HepG2 (cell line): ENCODE data around the gene SPG7. TPM values are rescaled to one million over a fixed set of nuclear protein-coding genes. Genes with fewer than 3 reads are reported as not detected.

Experiments used
- CBX2 ChIP-seq, 2 experiments: fragments of 200-600 bp in 1 of 2; sonication (generic); formaldehyde crosslinking in 1 of 2; IDR thresholded peaks; 2 replicates each; pipeline versions ENCODE4 v1.7.0 to v1.8.1; 2018 to 2022; ENCODE audit warnings: low read depth in 2 of 2, low read length in 1 of 2, mild to moderate bottlenecking in 1 of 2, missing genetic modification reagents in 1 of 2
- DNMT1 ChIP-seq: sonication (generic); formaldehyde crosslinking; IDR thresholded peaks from 2 replicates; pipeline ENCODE4 v1.5.1; 2020; ENCODE audit warnings: mild to moderate bottlenecking, missing genetic modification reagents
- ELF1 ChIP-seq: sonication (generic); formaldehyde crosslinking; IDR thresholded peaks from 2 replicates; pipeline ENCODE4 v1.4.0; 2020; ENCODE audit warnings: missing genetic modification reagents
- MTA3 ChIP-seq: sonication (generic); formaldehyde crosslinking; IDR thresholded peaks from 2 replicates; pipeline ENCODE4 v1.4.0; 2020; ENCODE audit warnings: missing genetic modification reagents
- PAF1 ChIP-seq: IDR thresholded peaks from 2 replicates; pipeline ENCODE4 v1.6.1; 2016; ENCODE audit warnings: missing genetic modification reagents, missing compliant biosample characterization
- POLR2AphosphoS2 ChIP-seq: IDR thresholded peaks from 2 replicates; pipeline ENCODE4 v1.6.1; 2011; ENCODE audit warnings: low read depth, low read length, improper control_type of control experiment
- POLR2AphosphoS5 ChIP-seq: IDR thresholded peaks from 2 replicates; pipeline ENCODE4 v1.6.1; 2012; ENCODE audit warnings: low read depth, low read length
- RFX1 ChIP-seq: fragments of 450-650 bp; IDR thresholded peaks from 2 replicates; pipeline ENCODE4 v1.6.1; 2017
- SALL1 ChIP-seq: sonication (generic); formaldehyde crosslinking; IDR thresholded peaks from 2 replicates; pipeline ENCODE4 v1.8.0; 2022; ENCODE audit warnings: mild to moderate bottlenecking, missing genetic modification reagents
- SRSF9 ChIP-seq: fragments of 200-400 bp; formaldehyde crosslinking; IDR thresholded peaks from 2 replicates; pipeline ENCODE4 v1.6.1; 2018; ENCODE audit warnings: borderline replicate concordance, mild to moderate bottlenecking, low read depth, low read length; ENCODE audit not compliant: insufficient read depth, poor library complexity, severe bottlenecking
- STAT6 ChIP-seq: sonication (generic); formaldehyde crosslinking; IDR thresholded peaks from 2 replicates; pipeline ENCODE4 v1.4.0; 2020; ENCODE audit warnings: missing genetic modification reagents, mild to moderate bottlenecking, borderline replicate concordance
- TARDBP ChIP-seq: sonication (generic); formaldehyde crosslinking; IDR thresholded peaks from 2 replicates; pipeline ENCODE4 v1.8.0; 2022; ENCODE audit warnings: mild to moderate bottlenecking, missing genetic modification reagents
- TBX2 ChIP-seq: sonication (generic); formaldehyde crosslinking; IDR thresholded peaks from 2 replicates; pipeline ENCODE4 v1.5.0; 2020; ENCODE audit warnings: missing genetic modification reagents, mild to moderate bottlenecking, borderline replicate concordance
- TFE3 ChIP-seq: IDR thresholded peaks from 2 replicates; pipeline ENCODE4 v1.6.1; 2016
- ZMYM4 ChIP-seq: sonication (generic); formaldehyde crosslinking; IDR thresholded peaks from 2 replicates; pipeline ENCODE4 v1.8.1; 2023; ENCODE audit warnings: mild to moderate bottlenecking, missing genetic modification reagents
- ZNF225 ChIP-seq: sonication (generic); formaldehyde crosslinking; IDR thresholded peaks from 2 replicates; pipeline ENCODE4 v1.4.0; 2020; ENCODE audit warnings: mild to moderate bottlenecking, missing genetic modification reagents
- ZNF3 ChIP-seq: IDR thresholded peaks from 2 replicates; pipeline ENCODE4 v1.7.0; 2017; ENCODE audit warnings: inconsistent platforms
- ZNF546 ChIP-seq: sonication (generic); formaldehyde crosslinking; conservative IDR thresholded peaks from 2 replicates; pipeline ENCODE4 v1.8.1; 2023; ENCODE audit warnings: mild to moderate bottlenecking, missing genetic modification reagents
- ZNF580 ChIP-seq: IDR thresholded peaks from 2 replicates; pipeline ENCODE4 v1.6.1; 2016; ENCODE audit warnings: low read depth, borderline replicate concordance
- ZNF720 ChIP-seq: sonication (generic); formaldehyde crosslinking; IDR thresholded peaks from 2 replicates; pipeline ENCODE4 v1.4.0; 2020; ENCODE audit warnings: missing genetic modification reagents
- ZNF776 ChIP-seq: sonication (generic); formaldehyde crosslinking; IDR thresholded peaks from 2 replicates; pipeline ENCODE4 v1.4.0; 2020; ENCODE audit warnings: mild to moderate bottlenecking, missing genetic modification reagents
- ZNF841 ChIP-seq: sonication (generic); formaldehyde crosslinking; IDR thresholded peaks from 2 replicates; pipeline ENCODE4 v1.8.1; 2023; ENCODE audit warnings: missing genetic modification reagents, borderline replicate concordance
- ZSCAN20 ChIP-seq: sonication (generic); formaldehyde crosslinking; IDR thresholded peaks from 2 replicates; pipeline ENCODE4 v1.4.0; 2020; ENCODE audit warnings: missing genetic modification reagents, mild to moderate bottlenecking, borderline replicate concordance
- polyA plus RNA-seq, 8 experiments: library from polyadenylated mRNA; depleted of rRNA in 3 of 8; stranded (reverse) in 7 of 8; unstranded in 1 of 8; fragments of >200 nt; fragmentation: Illumina TruSeq in 4 of 8; extraction: Trizol in 4 of 8; gene quantifications; 2 replicates each; pipeline versions ENCODE4 v1.2.1 to v1.2.3, GENCODE V29; 2011 to 2016; ENCODE audit warnings: low read depth in 4 of 8, missing spikeins in 1 of 8, mixed read lengths in 1 of 8; ENCODE audit not compliant: insufficient read depth in 1 of 8
- total RNA-seq, 5 experiments: library from RNA; depleted of rRNA; stranded (reverse); fragments of >200 nt; fragmentation: Illumina TruSeq; extraction: Trizol; gene quantifications; 2 replicates each; pipeline ENCODE4 v1.2.3, GENCODE V29; 2016; ENCODE audit warnings: low read depth in 1 of 5
- TF ChIP-seq, protein P1 (sequence below): sonication (generic); formaldehyde crosslinking; IDR thresholded peaks from 2 replicates; pipeline ENCODE4 v1.4.0; 2020; ENCODE audit warnings: mild to moderate bottlenecking, missing genetic modification reagents
- TF ChIP-seq, protein P2 (sequence below): IDR thresholded peaks from 2 replicates; pipeline ENCODE4 v1.6.1; 2016; ENCODE audit warnings: low read depth, control low read depth

Gene SPG7
- total and polyA plus RNA-seq, 2 of the 13 experiments (the other 11 are each of a cell fraction or from before 2014, with no cell fraction given): 66.0 to 136 TPM

DNA sequence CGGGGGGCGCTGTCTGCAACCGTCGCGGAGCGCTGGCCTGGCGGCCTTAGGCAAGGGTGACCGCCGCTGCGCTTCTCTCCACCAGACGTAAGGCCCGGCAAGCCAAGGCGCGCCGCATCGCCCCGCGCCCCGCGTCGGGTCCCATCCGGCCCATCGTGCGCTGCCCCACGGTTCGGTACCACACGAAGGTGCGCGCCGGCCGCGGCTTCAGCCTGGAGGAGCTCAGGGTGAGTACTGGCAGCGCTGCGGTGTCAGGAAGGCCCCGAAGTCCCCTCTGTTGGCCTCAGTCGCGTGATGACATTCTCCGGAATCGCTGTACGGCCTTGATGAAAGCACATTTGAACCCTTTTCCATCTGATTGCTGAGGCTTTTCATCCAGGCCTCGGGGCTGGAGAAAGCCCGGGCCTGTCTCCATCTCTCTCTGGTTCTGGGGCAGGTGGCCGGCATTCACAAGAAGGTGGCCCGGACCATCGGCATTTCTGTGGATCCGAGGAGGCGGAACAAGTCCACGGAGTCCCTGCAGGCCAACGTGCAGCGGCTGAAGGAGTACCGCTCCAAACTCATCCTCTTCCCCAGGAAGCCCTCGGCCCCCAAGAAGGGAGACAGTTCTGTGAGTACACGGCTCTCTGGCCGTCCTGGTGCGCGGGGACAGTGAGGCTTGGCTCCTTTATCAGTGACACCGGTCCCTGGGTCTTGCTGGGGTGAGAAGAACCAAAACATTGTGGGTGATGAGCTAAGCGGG is 53.1 kb downstream of the SPG7 start (continued):
- TF ChIP-seq ZNF580 (CRISPR knock-in tag) (no peak), ZSCAN20 (CRISPR knock-in tag) (no peak), CBX2 (IDR thresholded peaks at IDR 0.05; ENCODE audit: low read depth, low read length) (no peak), CBX2 (CRISPR knock-in tag; IDR thresholded peaks at IDR 0.05; ENCODE audit: low read depth) (no peak), TBX2 (CRISPR knock-in tag) (no peak), PAF1 (no peak; the same call in none of the 2 replicates), ZNF3 (CRISPR knock-in tag) (no peak), ZNF546 (0 out of 2 replicates have a peak, but pooled peaks have one; percentile 1), TARDBP (CRISPR knock-in tag) (0 out of 2 replicates have a peak, but pooled peaks have one; percentile 22), TFE3 (CRISPR knock-in tag) (no peak), SRSF9 (no peak), ZNF225 (CRISPR knock-in tag) (no peak), MTA3 (CRISPR knock-in tag) (no peak), SALL1 (CRISPR knock-in tag) (no peak), ZMYM4 (CRISPR knock-in tag) (no peak), ZNF841 (CRISPR knock-in tag) (0 out of 2 replicates have a peak, but pooled peaks have one; percentile 55), STAT6 (CRISPR knock-in tag) (no peak), ELF1 (CRISPR knock-in tag) (no peak), ZNF776 (CRISPR knock-in tag) (0 out of 2 replicates have a peak, but pooled peaks have one; percentile 70), DNMT1 (CRISPR knock-in tag) (no peak), RFX1 (no peak), POLR2AphosphoS2 (no peak), POLR2AphosphoS5 (peak; percentile 41; the same call in 1 of the 2 replicates), ZNF720 (CRISPR knock-in tag) (0 out of 2 replicates have a peak, but pooled peaks have one; percentile 24)
- TF ChIP-seq, protein P1, sequence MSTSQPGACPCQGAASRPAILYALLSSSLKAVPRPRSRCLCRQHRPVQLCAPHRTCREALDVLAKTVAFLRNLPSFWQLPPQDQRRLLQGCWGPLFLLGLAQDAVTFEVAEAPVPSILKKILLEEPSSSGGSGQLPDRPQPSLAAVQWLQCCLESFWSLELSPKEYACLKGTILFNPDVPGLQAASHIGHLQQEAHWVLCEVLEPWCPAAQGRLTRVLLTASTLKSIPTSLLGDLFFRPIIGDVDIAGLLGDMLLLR (CRISPR knock-in tag): no peak
- TF ChIP-seq, protein P2, sequence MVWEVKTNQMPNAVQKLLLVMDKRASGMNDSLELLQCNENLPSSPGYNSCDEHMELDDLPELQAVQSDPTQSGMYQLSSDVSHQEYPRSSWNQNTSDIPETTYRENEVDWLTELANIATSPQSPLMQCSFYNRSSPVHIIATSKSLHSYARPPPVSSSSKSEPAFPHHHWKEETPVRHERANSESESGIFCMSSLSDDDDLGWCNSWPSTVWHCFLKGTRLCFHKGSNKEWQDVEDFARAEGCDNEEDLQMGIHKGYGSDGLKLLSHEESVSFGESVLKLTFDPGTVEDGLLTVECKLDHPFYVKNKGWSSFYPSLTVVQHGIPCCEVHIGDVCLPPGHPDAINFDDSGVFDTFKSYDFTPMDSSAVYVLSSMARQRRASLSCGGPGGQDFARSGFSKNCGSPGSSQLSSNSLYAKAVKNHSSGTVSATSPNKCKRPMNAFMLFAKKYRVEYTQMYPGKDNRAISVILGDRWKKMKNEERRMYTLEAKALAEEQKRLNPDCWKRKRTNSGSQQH (CRISPR knock-in tag): no peak
